ENCODE data around the gene PLEKHM2.
A peak's percentile ranks its signal among the peaks of the same experiment; 100 is the strongest.

Gene PLEKHM2

DNA sequence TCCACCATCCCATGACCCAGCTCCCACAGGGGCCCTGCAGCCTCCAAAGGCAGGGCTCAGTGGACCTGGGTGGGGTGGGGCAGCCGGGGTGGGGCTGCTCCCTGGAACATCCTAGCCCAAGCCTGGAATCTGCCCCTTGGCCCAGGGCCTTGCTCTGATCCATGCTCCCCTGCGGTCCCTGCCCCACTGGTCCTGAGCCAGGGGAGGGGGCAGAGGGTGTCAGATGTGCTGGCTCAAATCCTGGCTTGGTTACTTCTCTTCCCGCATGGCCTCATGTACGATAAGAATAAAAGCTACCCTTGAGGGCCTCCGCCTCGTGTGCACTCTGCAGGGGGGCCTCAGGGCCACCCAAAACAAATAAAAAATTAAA is 52.8 kb downstream of the PLEKHM2 start:
- peaks cover 31 to 51% of the 10 kb centered on the region in 2 donors for H3K4me1 ChIP-seq (ENCODE audit: control insufficient read depth in 1 of 2, insufficient read depth in 2 of 2, low read length in 2 of 2)
- H3K36me3 ChIP-seq (ENCODE audit: control insufficient read depth in 1 of 2, insufficient read depth in 2 of 2, low read length in 2 of 2) = peaks cover 9 to 34% of the 10 kb centered on the region in 2 donors
- no peaks in the 10 kb centered on the region for H3K9me3 ChIP-seq (ENCODE audit: control insufficient read depth in 1 of 2, low read length in 2 of 2)
- peak overlapping the region; percentile 55 to 70 for H3K4me3 ChIP-seq (ENCODE audit: low read depth in 1 of 2, low read length in 2 of 2)
- peak overlapping the region; percentile 48 to 79 for H3K9ac ChIP-seq (ENCODE audit: low read depth in 1 of 2, low read length in 2 of 2)
- H3K27ac ChIP-seq (ENCODE audit: low read depth, low read length) = peak overlapping the region; percentile 88
- no peaks in the 10 kb centered on the region for H3K27me3 ChIP-seq (ENCODE audit: control insufficient read depth in 1 of 2, insufficient read depth in 2 of 2, low read length in 2 of 2)

DNA sequence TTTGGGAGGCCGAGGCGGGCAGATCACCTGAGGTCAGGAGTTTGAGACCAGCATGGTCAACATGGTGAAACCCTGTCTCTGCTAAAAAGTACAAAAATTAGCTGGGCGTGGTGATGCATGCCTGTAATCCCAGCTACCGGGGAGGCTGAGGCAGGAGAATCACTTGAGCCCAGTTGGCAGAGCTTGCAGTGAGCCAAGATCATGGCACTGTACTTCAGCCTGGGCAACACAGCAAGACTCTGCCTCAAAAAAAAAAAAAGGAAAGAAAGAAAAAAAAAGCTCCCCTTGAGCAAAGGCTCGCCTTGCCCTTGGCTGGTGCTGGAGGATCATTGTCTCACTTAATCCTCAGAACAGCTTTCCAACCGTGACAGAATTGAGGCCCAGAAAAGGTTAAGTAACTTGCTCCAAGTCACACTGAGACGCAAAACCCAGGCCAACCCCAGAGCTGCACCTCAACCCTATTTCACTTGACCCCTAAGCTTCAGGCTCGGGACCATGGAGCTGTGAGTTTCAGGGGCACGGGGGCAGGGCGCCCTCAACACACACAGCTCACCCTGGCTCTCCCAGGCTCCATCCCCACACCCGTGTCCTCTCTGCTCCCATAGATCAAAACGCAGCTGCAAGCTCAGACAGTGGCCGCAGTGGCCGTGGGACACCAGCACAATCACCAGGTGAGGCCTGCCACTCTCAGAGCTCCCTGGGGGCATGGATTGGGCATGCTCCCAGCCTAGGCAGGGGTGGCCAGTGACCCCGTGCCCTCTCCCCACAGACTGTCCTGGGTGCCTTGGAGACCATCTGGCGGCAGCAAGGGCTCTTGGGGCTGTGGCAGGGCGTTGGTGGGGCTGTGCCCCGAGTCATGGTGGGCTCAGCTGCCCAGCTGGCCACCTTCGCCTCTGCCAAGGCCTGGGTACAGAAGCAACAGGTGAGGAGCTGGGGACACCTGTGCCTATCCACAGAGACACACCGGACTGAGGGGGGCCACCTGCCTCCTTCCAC is 53.5 kb downstream of the PLEKHM2 start:
- Histone ChIP-seq H3K4me1 (ENCODE audit: control insufficient read depth in 1 of 2, insufficient read depth in 2 of 2, low read length in 2 of 2) (peaks cover 31 to 51% of the 10 kb centered on the region in 2 donors), H3K4me3 (ENCODE audit: low read depth in 1 of 2, low read length in 2 of 2) (peak overlapping the region; percentile 55 to 70), H3K36me3 (ENCODE audit: control insufficient read depth in 1 of 2, insufficient read depth in 2 of 2, low read length in 2 of 2) (peaks cover 6 to 26% of the 10 kb centered on the region in 2 donors), H3K27ac (ENCODE audit: low read depth, low read length) (no peak overlapping the region), H3K9me3 (ENCODE audit: control insufficient read depth in 1 of 2, low read length in 2 of 2) (no peaks in the 10 kb centered on the region), H3K9ac (ENCODE audit: low read depth in 1 of 2, low read length in 2 of 2) (peak overlapping the region; percentile 48 to 79), H3K27me3 (ENCODE audit: control insufficient read depth in 1 of 2, insufficient read depth in 2 of 2, low read length in 2 of 2) (no peaks in the 10 kb centered on the region)

DNA sequence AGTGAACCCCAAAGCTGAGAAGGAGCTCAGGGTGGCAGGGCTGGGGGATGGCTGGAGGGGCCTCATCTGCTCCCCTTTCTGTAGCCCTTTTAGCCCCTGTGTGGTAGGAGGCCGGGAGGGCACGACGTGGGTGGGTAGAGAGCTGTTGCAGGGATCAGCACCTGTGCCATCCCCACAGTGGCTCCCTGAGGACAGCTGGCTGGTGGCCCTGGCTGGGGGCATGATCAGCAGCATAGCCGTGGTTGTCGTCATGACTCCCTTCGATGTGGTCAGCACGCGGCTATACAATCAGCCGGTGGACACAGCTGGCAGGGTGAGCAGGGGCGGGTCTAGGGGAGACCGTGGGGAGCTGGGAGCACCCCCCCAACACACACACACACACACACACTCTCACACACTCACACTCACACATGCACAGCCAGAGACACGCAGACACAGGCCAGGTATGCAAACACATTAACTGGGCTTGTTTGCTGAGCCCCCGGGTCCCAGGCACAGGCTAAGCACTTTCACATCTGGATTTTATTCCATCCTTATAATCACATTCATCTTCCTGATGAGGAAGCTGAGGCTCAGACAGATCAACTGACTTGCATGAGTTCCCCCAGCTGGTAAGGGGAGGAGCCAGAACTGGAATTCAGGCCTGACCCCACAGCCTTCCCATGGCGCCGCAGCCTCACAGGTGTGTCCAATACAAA is 54.4 kb downstream of the PLEKHM2 start:
- Histone ChIP-seq H3K27ac (ENCODE audit: low read depth, low read length) (no peak overlapping the region), H3K27me3 (ENCODE audit: control insufficient read depth in 1 of 2, insufficient read depth in 2 of 2, low read length in 2 of 2) (no peaks in the 10 kb centered on the region), H3K9me3 (ENCODE audit: control insufficient read depth in 1 of 2, low read length in 2 of 2) (no peaks in the 10 kb centered on the region), H3K4me3 (ENCODE audit: low read depth in 1 of 2, low read length in 2 of 2) (no peak overlapping the region), H3K4me1 (ENCODE audit: control insufficient read depth in 1 of 2, insufficient read depth in 2 of 2, low read length in 2 of 2) (peaks cover 31 to 56% of the 10 kb centered on the region in 2 donors), H3K9ac (ENCODE audit: low read depth in 1 of 2, low read length in 2 of 2) (peak overlapping the region in 1 of 2 donors; percentile 79), H3K36me3 (ENCODE audit: control insufficient read depth in 1 of 2, insufficient read depth in 2 of 2, low read length in 2 of 2) (peaks cover 4 to 18% of the 10 kb centered on the region in 2 donors)

DNA sequence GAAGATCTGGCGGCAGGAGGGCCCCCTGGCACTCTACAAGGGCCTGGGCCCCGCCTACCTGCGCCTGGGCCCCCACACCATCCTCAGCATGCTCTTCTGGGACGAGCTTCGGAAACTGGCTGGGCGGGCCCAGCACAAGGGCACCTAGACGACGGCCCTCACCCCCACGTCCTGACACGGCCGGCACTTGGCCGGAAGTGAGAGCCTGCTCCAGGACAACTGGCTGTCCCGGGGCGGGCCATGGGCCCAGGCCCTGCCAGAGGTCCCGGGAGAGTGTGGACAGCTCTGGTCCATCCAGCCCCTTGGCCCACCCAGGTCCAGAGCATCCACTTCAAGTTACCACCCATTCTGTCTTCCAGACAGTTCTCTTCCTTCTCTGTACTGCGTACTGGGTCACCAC is 55.1 kb downstream of the PLEKHM2 start:
- H3K9me3 ChIP-seq (ENCODE audit: control insufficient read depth in 1 of 2, low read length in 2 of 2) = no peaks in the 10 kb centered on the region
- H3K4me3 ChIP-seq (ENCODE audit: low read depth in 1 of 2, low read length in 2 of 2) = no peak overlapping the region
- peak overlapping the region; percentile 1 for H3K27ac ChIP-seq (ENCODE audit: low read depth, low read length)
- peaks cover 31 to 56% of the 10 kb centered on the region in 2 donors for H3K4me1 ChIP-seq (ENCODE audit: control insufficient read depth in 1 of 2, insufficient read depth in 2 of 2, low read length in 2 of 2)
- no peak overlapping the region for H3K9ac ChIP-seq (ENCODE audit: low read depth in 1 of 2, low read length in 2 of 2)
- no peaks in the 10 kb centered on the region for H3K27me3 ChIP-seq (ENCODE audit: control insufficient read depth in 1 of 2, insufficient read depth in 2 of 2, low read length in 2 of 2)
- H3K36me3 ChIP-seq (ENCODE audit: control insufficient read depth in 1 of 2, insufficient read depth in 2 of 2, low read length in 2 of 2) = peaks cover 0 to 11% of the 10 kb centered on the region in 2 donors

DNA sequence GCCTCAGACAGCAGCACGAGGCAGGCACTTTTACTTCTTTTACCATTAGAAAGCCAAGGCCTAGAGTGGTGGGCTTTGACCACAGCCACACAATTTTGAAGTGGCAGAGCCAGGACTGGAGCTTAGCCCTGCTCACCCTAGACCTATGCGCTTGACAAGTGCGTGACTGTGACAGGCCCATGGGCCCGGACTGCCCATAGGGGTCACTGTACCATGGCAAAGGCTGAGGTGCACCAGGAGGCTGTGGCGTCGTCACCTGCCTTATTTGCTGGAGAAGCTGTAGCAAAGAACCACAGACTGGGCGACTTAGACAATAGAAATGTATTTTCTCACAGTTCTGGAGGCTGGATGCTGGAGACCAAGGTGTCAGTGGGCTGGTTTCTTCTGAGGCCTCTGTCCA is 55.6 kb downstream of the PLEKHM2 start:
- Histone ChIP-seq H3K4me3 (ENCODE audit: low read depth in 1 of 2, low read length in 2 of 2) (no peak overlapping the region), H3K9me3 (ENCODE audit: control insufficient read depth in 1 of 2, low read length in 2 of 2) (no peaks in the 10 kb centered on the region), H3K9ac (ENCODE audit: low read depth in 1 of 2, low read length in 2 of 2) (no peak overlapping the region), H3K36me3 (ENCODE audit: control insufficient read depth in 1 of 2, insufficient read depth in 2 of 2, low read length in 2 of 2) (peaks cover 0 to 6% of the 10 kb centered on the region in 2 donors), H3K4me1 (ENCODE audit: control insufficient read depth in 1 of 2, insufficient read depth in 2 of 2, low read length in 2 of 2) (peaks cover 29 to 52% of the 10 kb centered on the region in 2 donors), H3K27me3 (ENCODE audit: control insufficient read depth in 1 of 2, insufficient read depth in 2 of 2, low read length in 2 of 2) (no peaks in the 10 kb centered on the region), H3K27ac (ENCODE audit: low read depth, low read length) (peak overlapping the region; percentile 1)

DNA sequence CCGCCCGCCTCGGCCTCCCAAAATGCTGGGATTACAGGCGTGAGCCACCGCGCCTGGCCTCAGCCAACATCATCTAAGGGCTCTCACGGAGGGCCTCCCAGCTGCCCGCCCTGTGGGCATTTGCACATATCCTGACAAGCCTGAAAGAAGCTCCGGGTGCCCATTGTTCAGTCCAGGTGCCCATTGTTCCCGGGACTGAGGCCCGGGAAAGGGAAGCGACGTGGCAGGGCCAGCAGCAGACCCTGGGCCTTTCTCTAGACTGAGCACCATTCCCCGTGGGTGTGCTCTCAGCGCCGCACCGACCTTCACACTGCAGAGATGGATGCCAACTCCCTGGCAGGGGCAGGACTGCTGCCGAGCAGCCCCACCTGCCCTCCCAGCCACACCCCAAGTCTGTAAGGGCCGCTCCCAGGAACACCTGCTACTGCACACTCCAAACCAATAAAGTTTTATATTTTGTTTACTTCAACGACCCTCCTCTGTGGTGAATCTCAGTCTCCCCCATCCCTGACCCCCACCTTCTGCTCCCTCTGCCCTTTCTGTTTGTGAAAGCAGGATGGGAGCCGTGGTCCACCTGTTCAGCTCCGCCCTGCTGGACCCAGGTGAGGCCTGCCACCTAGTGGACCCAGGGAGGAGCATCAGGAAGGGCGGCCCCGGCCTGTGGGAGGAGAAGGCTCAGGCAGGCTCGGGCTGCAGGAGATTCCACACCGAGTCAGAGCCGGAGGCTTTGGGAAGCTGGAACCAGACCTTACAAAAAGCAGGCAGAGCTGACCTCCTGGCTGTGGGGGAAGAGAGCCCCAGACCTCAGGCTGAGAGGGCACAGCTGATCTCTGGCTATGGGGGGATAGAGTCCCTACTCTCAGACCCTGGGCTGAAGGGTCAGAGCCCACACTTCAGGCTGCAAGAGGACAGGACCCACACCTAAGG is 57.1 kb downstream of the PLEKHM2 start:
- Histone ChIP-seq H3K4me3 (ENCODE audit: low read depth in 1 of 2, low read length in 2 of 2) (peak overlapping the region; percentile 37 to 50), H3K9me3 (ENCODE audit: control insufficient read depth in 1 of 2, low read length in 2 of 2) (no peaks in the 10 kb centered on the region), H3K27me3 (ENCODE audit: control insufficient read depth in 1 of 2, insufficient read depth in 2 of 2, low read length in 2 of 2) (no peaks in the 10 kb centered on the region), H3K4me1 (ENCODE audit: control insufficient read depth in 1 of 2, insufficient read depth in 2 of 2, low read length in 2 of 2) (peaks cover 18 to 38% of the 10 kb centered on the region in 2 donors), H3K27ac (ENCODE audit: low read depth, low read length) (peak overlapping the region; percentile 84), H3K36me3 (ENCODE audit: control insufficient read depth in 1 of 2, insufficient read depth in 2 of 2, low read length in 2 of 2) (peaks cover 0 to 5% of the 10 kb centered on the region in 2 donors), H3K9ac (ENCODE audit: low read depth in 1 of 2, low read length in 2 of 2) (peak overlapping the region; percentile 61 to 77)

DNA sequence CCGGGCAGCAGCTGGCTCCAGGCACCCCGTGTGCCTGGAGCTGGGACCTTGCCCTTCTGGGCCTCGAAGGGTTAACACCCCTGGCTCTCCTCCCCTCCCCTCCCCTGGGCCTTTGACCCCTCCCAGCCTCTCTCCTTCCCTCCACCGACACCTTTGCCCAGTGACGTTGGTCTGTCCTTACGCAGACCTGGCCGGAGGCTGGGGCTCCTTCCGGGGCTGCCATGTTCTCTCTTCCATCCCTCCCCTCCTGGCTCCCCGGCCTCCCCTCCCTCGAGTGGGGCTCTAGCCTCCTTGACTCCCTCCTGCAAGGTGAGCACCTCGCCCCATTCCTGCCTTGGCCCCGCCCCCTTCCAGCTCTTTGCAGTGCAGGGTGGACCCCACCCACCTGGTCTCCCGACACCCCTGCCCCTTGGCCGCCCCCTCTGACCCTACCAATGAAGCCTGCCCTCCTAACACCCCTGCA is 58.2 kb downstream of the PLEKHM2 start, which contains the start of gene TMEM82:
TMEM82 (plus strand) TSS at position 161 of the 463 bp plus-strand sequence; CDS start at position 222, 61 bp downstream.
- Histone ChIP-seq H3K9ac (ENCODE audit: low read depth in 1 of 2, low read length in 2 of 2) (peak within 1 kb of the TSS; percentile 70 to 77), H3K4me1 (ENCODE audit: control insufficient read depth in 1 of 2, insufficient read depth in 2 of 2, low read length in 2 of 2) (peaks cover 18 to 32% of the 10 kb centered on the region in 2 donors), H3K4me3 (ENCODE audit: low read depth in 1 of 2, low read length in 2 of 2) (peak within 1 kb of the TSS; percentile 58 to 65), H3K36me3 (ENCODE audit: control insufficient read depth in 1 of 2, insufficient read depth in 2 of 2, low read length in 2 of 2) (peaks cover 0 to 5% of the 10 kb centered on the region in 2 donors), H3K27me3 (ENCODE audit: control insufficient read depth in 1 of 2, insufficient read depth in 2 of 2, low read length in 2 of 2) (no peaks in the 10 kb centered on the region), H3K9me3 (ENCODE audit: control insufficient read depth in 1 of 2, low read length in 2 of 2) (no peaks in the 10 kb centered on the region), H3K27ac (ENCODE audit: low read depth, low read length) (peak within 1 kb of the TSS; percentile 84)

DNA sequence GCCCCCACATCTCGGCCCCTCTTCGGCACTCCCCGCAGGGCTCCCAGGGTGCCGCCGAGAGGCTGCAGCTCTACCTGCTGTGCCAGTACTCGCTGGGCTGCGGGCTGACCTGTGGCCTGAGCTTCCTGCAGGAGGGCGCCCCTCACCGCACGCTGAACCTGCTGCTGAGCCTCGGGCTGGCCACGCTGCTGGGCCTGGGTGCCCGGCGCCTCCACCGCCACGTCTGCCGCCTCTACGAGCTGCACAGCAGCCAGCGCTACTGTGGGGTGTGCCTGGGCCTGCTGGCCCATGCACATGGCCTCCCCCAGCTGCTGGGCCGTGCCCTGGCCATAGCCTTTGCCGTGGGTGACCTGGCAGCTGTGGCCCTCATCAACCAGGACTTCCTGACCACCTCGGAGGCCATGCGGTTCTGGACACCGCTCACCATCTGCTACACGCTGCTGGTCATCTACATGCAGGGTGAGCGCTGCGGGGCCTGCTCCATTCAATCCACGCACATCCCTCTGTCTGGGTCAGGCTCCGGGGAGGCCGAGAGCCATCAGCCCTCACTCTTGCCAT is 60.1 kb downstream of the PLEKHM2 start:
- H3K4me1 ChIP-seq (ENCODE audit: control insufficient read depth in 1 of 2, insufficient read depth in 2 of 2, low read length in 2 of 2) = peaks cover 9 to 17% of the 10 kb centered on the region in 2 donors
- no peak overlapping the region for H3K4me3 ChIP-seq (ENCODE audit: low read depth in 1 of 2, low read length in 2 of 2)
- H3K27ac ChIP-seq (ENCODE audit: low read depth, low read length) = no peak overlapping the region
- no peaks in the 10 kb centered on the region for H3K27me3 ChIP-seq (ENCODE audit: control insufficient read depth in 1 of 2, insufficient read depth in 2 of 2, low read length in 2 of 2)
- H3K9me3 ChIP-seq (ENCODE audit: control insufficient read depth in 1 of 2, low read length in 2 of 2) = no peaks in the 10 kb centered on the region
- H3K9ac ChIP-seq (ENCODE audit: low read depth in 1 of 2, low read length in 2 of 2) = no peak overlapping the region
- H3K36me3 ChIP-seq (ENCODE audit: control insufficient read depth in 1 of 2, insufficient read depth in 2 of 2, low read length in 2 of 2) = peaks cover 0 to 4% of the 10 kb centered on the region in 2 donors

DNA sequence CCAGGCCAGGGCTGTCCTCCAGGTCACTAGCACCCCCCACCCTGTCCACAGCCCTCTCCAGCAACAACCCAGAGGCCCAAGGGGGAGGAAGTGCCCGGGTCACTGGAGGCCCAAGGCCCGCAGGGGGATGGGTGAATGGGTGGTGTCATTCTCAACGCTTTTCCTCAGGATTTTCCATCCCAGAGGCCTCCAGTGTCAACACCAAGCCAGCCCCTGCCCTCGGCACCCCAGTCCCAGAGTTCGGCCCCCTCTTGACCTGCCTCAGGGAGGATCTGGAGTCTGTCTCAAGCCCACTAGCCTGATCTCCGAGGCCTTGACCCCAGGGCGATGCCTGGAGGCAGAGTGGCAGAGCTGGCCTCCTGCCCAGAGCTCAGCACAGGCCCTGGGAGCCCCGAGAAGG is 63.3 kb downstream of the PLEKHM2 start:
- Histone ChIP-seq H3K27me3 (ENCODE audit: control insufficient read depth in 1 of 2, insufficient read depth in 2 of 2, low read length in 2 of 2) (no peaks in the 10 kb centered on the region), H3K27ac (ENCODE audit: low read depth, low read length) (no peak overlapping the region), H3K36me3 (ENCODE audit: control insufficient read depth in 1 of 2, insufficient read depth in 2 of 2, low read length in 2 of 2) (no peaks in the 10 kb centered on the region), H3K4me3 (ENCODE audit: low read depth in 1 of 2, low read length in 2 of 2) (no peak overlapping the region), H3K9me3 (ENCODE audit: control insufficient read depth in 1 of 2, low read length in 2 of 2) (no peaks in the 10 kb centered on the region), H3K4me1 (ENCODE audit: control insufficient read depth in 1 of 2, insufficient read depth in 2 of 2, low read length in 2 of 2) (peaks cover 8 to 17% of the 10 kb centered on the region in 2 donors), H3K9ac (ENCODE audit: low read depth in 1 of 2, low read length in 2 of 2) (no peak overlapping the region)
